ENCODE measurements around the gene ENO1. TPM values are rescaled to one million over a fixed set of nuclear protein-coding genes. Genes with fewer than 3 reads are reported as not detected.

The ENO1 gene
- total and polyA plus RNA-seq, 2 experiments from 2014 or later: 910 to 1,831 TPM

- TF ChIP-seq, protein P1, sequence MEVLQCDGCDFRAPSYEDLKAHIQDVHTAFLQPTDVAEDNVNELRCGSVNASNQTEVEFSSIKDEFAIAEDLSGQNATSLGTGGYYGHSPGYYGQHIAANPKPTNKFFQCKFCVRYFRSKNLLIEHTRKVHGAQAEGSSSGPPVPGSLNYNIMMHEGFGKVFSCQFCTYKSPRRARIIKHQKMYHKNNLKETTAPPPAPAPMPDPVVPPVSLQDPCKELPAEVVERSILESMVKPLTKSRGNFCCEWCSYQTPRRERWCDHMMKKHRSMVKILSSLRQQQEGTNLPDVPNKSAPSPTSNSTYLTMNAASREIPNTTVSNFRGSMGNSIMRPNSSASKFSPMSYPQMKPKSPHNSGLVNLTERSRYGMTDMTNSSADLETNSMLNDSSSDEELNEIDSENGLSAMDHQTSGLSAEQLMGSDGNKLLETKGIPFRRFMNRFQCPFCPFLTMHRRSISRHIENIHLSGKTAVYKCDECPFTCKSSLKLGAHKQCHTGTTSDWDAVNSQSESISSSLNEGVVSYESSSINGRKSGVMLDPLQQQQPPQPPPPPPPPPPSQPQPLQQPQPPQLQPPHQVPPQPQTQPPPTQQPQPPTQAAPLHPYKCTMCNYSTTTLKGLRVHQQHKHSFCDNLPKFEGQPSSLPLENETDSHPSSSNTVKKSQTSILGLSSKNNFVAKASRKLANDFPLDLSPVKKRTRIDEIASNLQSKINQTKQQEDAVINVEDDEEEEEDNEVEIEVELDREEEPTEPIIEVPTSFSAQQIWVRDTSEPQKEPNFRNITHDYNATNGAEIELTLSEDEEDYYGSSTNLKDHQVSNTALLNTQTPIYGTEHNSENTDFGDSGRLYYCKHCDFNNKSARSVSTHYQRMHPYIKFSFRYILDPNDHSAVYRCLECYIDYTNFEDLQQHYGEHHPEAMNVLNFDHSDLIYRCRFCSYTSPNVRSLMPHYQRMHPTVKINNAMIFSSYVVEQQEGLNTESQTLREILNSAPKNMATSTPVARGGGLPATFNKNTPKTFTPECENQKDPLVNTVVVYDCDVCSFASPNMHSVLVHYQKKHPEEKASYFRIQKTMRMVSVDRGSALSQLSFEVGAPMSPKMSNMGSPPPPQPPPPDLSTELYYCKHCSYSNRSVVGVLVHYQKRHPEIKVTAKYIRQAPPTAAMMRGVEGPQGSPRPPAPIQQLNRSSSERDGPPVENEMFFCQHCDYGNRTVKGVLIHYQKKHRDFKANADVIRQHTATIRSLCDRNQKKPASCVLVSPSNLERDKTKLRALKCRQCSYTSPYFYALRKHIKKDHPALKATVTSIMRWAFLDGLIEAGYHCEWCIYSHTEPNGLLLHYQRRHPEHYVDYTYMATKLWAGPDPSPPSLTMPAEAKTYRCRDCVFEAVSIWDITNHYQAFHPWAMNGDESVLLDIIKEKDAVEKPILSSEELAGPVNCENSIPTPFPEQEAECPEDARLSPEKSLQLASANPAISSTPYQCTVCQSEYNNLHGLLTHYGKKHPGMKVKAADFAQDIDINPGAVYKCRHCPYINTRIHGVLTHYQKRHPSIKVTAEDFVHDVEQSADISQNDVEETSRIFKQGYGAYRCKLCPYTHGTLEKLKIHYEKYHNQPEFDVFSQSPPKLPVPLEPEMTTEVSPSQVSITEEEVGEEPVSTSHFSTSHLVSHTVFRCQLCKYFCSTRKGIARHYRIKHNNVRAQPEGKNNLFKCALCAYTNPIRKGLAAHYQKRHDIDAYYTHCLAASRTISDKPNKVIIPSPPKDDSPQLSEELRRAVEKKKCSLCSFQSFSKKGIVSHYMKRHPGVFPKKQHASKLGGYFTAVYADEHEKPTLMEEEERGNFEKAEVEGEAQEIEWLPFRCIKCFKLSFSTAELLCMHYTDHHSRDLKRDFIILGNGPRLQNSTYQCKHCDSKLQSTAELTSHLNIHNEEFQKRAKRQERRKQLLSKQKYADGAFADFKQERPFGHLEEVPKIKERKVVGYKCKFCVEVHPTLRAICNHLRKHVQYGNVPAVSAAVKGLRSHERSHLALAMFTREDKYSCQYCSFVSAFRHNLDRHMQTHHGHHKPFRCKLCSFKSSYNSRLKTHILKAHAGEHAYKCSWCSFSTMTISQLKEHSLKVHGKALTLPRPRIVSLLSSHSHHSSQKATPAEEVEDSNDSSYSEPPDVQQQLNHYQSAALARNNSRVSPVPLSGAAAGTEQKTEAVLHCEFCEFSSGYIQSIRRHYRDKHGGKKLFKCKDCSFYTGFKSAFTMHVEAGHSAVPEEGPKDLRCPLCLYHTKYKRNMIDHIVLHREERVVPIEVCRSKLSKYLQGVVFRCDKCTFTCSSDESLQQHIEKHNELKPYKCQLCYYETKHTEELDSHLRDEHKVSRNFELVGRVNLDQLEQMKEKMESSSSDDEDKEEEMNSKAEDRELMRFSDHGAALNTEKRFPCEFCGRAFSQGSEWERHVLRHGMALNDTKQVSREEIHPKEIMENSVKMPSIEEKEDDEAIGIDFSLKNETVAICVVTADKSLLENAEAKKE (CRISPR knock-in tag; IDR thresholded peaks at IDR 0.05): no peak
- TF ChIP-seq ZNF114 (CRISPR knock-in tag; IDR thresholded peaks at IDR 0.05) (no peak), EZH2phosphoT487 (IDR thresholded peaks at IDR 0.05; ENCODE audit: unreplicated experiment) (no peak)
These were observed 3.1 kb downstream of the ENO1 start (continued) for GRCh38 chr1:8875216-8875861.

- Histone ChIP-seq H3K27me3 (ENCODE audit: insufficient read depth) (no peaks in the 10 kb centered on the region), H2AFZ (no peak overlapping the region), H4K20me1 (replicated peaks; ENCODE audit: insufficient read depth) (peaks cover 62% of the 10 kb centered on the region), H3K4me2 (peak overlapping the region; percentile 93), H3K4me3 (peak overlapping the region; percentile 96), H3K36me3 (ENCODE audit: insufficient read depth) (peaks cover 65% of the 10 kb centered on the region), H3K79me2 (replicated peaks; ENCODE audit: insufficient read depth) (peaks cover 90% of the 10 kb centered on the region), H3F3A (replicated peaks; ENCODE audit: low read depth) (peaks cover 61% of the 10 kb centered on the region), H3K9me2 (ENCODE audit: insufficient read depth) (no peaks in the 10 kb centered on the region), H3K4me1 (ENCODE audit: insufficient read depth) (peaks cover 45% of the 10 kb centered on the region), H3K27ac (ENCODE audit: low read depth) (peak overlapping the region; percentile 94)
- Mint-ChIP-seq H3K4me1 (peaks cover 67% of the 10 kb centered on the region), H3K4me3 (peak overlapping the region; percentile 95), H3K27me3 (ENCODE audit: insufficient read depth, low read depth, poor library complexity) (peaks cover 31% of the 10 kb centered on the region), H3K9me3 (peaks cover 4% of the 10 kb centered on the region), H3K36me3 (ENCODE audit: low read depth) (peaks cover 92% of the 10 kb centered on the region), H3K27ac (peak overlapping the region; percentile 87)
- no peak for DNase-seq (ENCODE audit: low spot score)
- no peak for ATAC-seq
- TF ChIP-seq STAT1 (IDR thresholded peaks at IDR 0.05; ENCODE audit: unreplicated experiment) (no peak), POLR2AphosphoS5 (IDR thresholded peaks at IDR 0.05; ENCODE audit: low read depth) (no peak), ZNF114 (CRISPR knock-in tag; IDR thresholded peaks at IDR 0.05) (no peak), NANOG (IDR thresholded peaks at IDR 0.05; ENCODE audit: borderline replicate concordance) (no peak)
- TF ChIP-seq, protein P1 (CRISPR knock-in tag; IDR thresholded peaks at IDR 0.05): no peak
These were observed 4.0 kb downstream of the ENO1 start for GRCh38 chr1:8874230-8875201.
